ENCODE measurements around the gene FBXW11.

DNA sequence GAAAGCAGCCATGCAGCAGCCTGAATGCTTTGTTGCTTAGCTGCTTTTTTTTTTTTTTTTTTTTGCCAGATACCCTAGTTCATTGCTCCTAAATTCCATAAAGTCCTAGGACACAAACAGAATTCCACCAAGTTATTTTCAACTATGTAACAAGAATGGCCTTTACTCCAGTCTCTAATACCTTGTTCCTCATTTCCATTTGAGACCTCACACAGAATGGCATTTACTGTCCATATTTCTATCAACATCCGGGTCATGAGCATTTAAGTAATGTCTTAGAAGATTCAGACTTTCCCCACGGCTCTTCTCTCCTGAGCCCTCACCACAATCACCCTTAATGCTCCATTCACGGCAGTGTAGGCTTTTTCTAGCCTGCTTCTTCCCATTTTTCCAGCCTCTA, 31.7 kb upstream of the FBXW11 start:
- TF ChIP-seq CTCF (IDR thresholded peaks at IDR 0.05; ENCODE audit: insufficient read depth, low read depth, low read length), result no peak
- TF ChIP-seq EZH2 (IDR thresholded peaks at IDR 0.05; ENCODE audit: insufficient read depth, low read length), result no peak

All from astrocyte (in vitro differentiated cells and primary cell).